ENCODE measurements around the gene SATB2. TPM values are rescaled to one million over a fixed set of nuclear protein-coding genes. Genes with fewer than 3 reads are reported as not detected.

The SATB2 gene
- total RNA-seq, 1 experiment from 2014 or later, result 16.5 TPM

GRCh38 chr2:199434555-199434954 is 23.2 kb downstream of the SATB2 start:
- intact Hi-C loops (cut with micrococcal nuclease), result no loop called here
- no peaks in the 10 kb centered on the region for H3K9me3 Mint-ChIP-seq (ENCODE audit: unreplicated experiment)
- H3K4me1 Mint-ChIP-seq (ENCODE audit: insufficient read depth, unreplicated experiment), result no peaks in the 10 kb centered on the region
- H3K36me3 Mint-ChIP-seq (ENCODE audit: insufficient read depth, unreplicated experiment), result peaks cover 13% of the 10 kb centered on the region
- no peak for TF ChIP-seq CTCF (IDR thresholded peaks at IDR 0.05; ENCODE audit: unreplicated experiment)
- POLR2A ChIA-PET, result interaction anchor here (0.7 kb wide), 1 partner anchor 25 kb away, joined by 3 read pairs; no protein-coding TSS in a partner anchor
- CTCF ChIA-PET, result no interaction called here
- no TSS peak for BruUV-seq (replicated peaks)
- H3K27ac Mint-ChIP-seq (ENCODE audit: low read depth, unreplicated experiment), result no peak overlapping the region
- DNase-seq (ENCODE audit: unreplicated experiment), result no peak
- H3K27me3 Mint-ChIP-seq (ENCODE audit: insufficient read depth, unreplicated experiment), result no peaks in the 10 kb centered on the region
- no peak overlapping the region for H3K4me3 Mint-ChIP-seq (ENCODE audit: unreplicated experiment)

DNA sequence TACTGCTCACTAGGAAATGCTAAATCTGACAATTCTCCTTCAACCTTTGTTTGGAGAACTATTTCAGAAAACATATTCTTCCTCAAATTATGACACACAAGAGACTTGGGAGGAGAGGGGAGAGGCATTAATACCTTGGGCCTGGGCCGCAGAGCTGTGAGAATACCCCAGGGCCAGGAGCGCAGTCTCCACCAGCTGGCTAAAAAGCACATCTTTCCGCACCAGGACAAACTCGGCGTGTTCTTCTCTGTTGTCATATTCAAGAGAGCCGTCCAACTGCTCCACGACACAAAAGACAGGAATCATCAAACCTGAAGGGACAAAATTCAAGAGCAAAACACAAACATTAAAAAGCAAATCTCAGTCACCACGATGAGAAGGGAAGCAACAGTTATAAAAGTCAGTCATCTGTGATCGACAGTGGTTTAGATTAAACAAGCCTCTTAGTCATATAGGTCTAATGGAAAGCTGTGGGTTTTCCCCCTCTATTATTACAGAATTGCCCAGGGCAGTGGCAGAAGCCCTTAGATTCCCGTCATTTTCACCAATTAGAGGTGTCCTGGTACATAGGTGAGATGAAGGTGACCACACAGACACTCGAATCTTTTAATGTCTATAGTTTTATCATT is 24.4 kb downstream of the SATB2 start:
- no peak for TF ChIP-seq CTCF (IDR thresholded peaks at IDR 0.05; ENCODE audit: unreplicated experiment)
- no peak overlapping the region for H3K4me3 Mint-ChIP-seq (ENCODE audit: unreplicated experiment)
- no peaks in the 10 kb centered on the region for H3K4me1 Mint-ChIP-seq (ENCODE audit: insufficient read depth, unreplicated experiment)
- no peak overlapping the region for H3K27ac Mint-ChIP-seq (ENCODE audit: low read depth, unreplicated experiment)
- ChIA-PET CTCF (interaction anchor here (0.6 kb wide), 2 partner anchors 67 to 324 kb away, joined by 3 to 5 read pairs; no protein-coding TSS in a partner anchor), POLR2A (no interaction called here)
- intact Hi-C loops (cut with micrococcal nuclease), result no loop called here
- H3K9me3 Mint-ChIP-seq (ENCODE audit: unreplicated experiment), result no peaks in the 10 kb centered on the region
- no peak for DNase-seq (ENCODE audit: unreplicated experiment)
- peaks cover 13% of the 10 kb centered on the region for H3K36me3 Mint-ChIP-seq (ENCODE audit: insufficient read depth, unreplicated experiment)
- BruUV-seq (replicated peaks), result no TSS peak
- H3K27me3 Mint-ChIP-seq (ENCODE audit: insufficient read depth, unreplicated experiment), result no peaks in the 10 kb centered on the region

DNA sequence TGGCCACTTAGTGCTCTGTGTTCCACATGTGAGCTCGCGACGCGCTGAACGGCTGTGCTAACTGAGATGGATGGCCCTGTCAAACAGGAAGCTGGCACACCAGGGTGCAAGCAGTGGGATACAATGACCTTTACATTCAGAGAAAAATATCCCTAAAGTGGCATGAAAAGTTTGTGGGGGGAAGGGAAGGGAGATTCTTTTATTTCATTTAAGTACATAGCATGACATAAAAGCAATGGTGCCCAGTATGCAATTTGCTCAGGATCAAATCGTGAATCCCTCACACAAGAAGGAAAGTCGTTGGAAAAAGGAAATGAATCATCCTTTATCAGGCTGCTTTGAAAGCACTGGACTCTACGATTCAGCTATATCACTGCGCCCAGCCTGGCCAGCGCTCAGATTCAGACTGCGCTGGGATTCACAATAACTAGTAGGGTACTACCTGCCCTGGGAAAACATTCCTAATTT is 26.0 kb downstream of the SATB2 start:
- no peaks in the 10 kb centered on the region for H3K4me1 Mint-ChIP-seq (ENCODE audit: insufficient read depth, unreplicated experiment)
- no peak for DNase-seq (ENCODE audit: unreplicated experiment)
- H3K27ac Mint-ChIP-seq (ENCODE audit: low read depth, unreplicated experiment), result no peak overlapping the region
- CTCF ChIA-PET, result interaction anchor here (0.6 kb wide), 1 partner anchor 39 kb away, joined by 4 read pairs; no protein-coding TSS in a partner anchor
- POLR2A ChIA-PET, result no interaction called here
- H3K9me3 Mint-ChIP-seq (ENCODE audit: unreplicated experiment), result no peaks in the 10 kb centered on the region
- H3K27me3 Mint-ChIP-seq (ENCODE audit: insufficient read depth, unreplicated experiment), result no peaks in the 10 kb centered on the region
- no peak overlapping the region for H3K4me3 Mint-ChIP-seq (ENCODE audit: unreplicated experiment)
- BruUV-seq (replicated peaks), result no TSS peak
- peaks cover 13% of the 10 kb centered on the region for H3K36me3 Mint-ChIP-seq (ENCODE audit: insufficient read depth, unreplicated experiment)
- intact Hi-C loops (cut with micrococcal nuclease), result no loop called here
- TF ChIP-seq CTCF (IDR thresholded peaks at IDR 0.05; ENCODE audit: unreplicated experiment), result no peak

DNA sequence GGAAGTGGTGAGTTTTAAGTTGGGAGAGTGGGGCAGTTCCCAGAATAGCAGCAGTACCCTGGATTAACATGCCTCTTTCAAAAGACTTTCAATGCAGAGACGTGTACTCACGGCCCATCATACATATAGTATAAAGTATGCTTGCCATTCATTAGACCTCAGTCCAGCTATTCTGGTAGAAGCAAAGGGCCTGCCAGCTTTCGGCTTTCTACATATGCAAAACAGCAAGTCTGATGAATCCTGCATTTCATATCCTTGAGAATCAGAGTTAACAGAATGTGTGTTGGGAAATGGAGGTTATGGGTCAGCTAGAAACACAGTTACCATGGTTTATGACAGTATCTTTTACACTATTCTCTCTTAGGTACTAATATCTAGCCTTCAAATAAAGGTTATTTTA is 27.5 kb downstream of the SATB2 start:
- H3K27ac Mint-ChIP-seq (ENCODE audit: low read depth, unreplicated experiment), result peak overlapping the region; percentile 71
- no peaks in the 10 kb centered on the region for H3K27me3 Mint-ChIP-seq (ENCODE audit: insufficient read depth, unreplicated experiment)
- ChIA-PET CTCF (no interaction called here), POLR2A (no interaction called here)
- H3K4me1 Mint-ChIP-seq (ENCODE audit: insufficient read depth, unreplicated experiment), result no peaks in the 10 kb centered on the region
- DNase-seq (ENCODE audit: unreplicated experiment), result no peak
- intact Hi-C loops (cut with micrococcal nuclease), result no loop called here
- no peak for TF ChIP-seq CTCF (IDR thresholded peaks at IDR 0.05; ENCODE audit: unreplicated experiment)
- no peak overlapping the region for H3K4me3 Mint-ChIP-seq (ENCODE audit: unreplicated experiment)
- H3K36me3 Mint-ChIP-seq (ENCODE audit: insufficient read depth, unreplicated experiment), result peaks cover 9% of the 10 kb centered on the region
- BruUV-seq (replicated peaks), result no TSS peak
- no peaks in the 10 kb centered on the region for H3K9me3 Mint-ChIP-seq (ENCODE audit: unreplicated experiment)

All from MCF 10A (cell line).